Endothelial cell of umbilical vein (primary cell): ENCODE results near the gene ARNT2. TPM values are rescaled to one million over a fixed set of nuclear protein-coding genes. Genes with fewer than 3 reads are reported as not detected.

ENCODE experiments used
- BruUV-seq: library from RNA; stranded (reverse); fragments of 400-500 nt; replicated peaks from 2 replicates; lab custom pipeline; 2021; lab: Mats Ljungman, UMichigan
- CTCF ChIA-PET: fragments of 300-600, 350-600 bp; sonication (Branson Sonifier 250); formaldehyde crosslinking; loops from one replicate; lab custom pipeline; 2021; ENCODE audit warnings: antibody characterized with exemption, inconsistent platforms; lab: Charles Lee
- POLR2A ChIA-PET: fragments of 300-600, 350-600 bp; sonication (Branson Sonifier 250); formaldehyde crosslinking; loops from one replicate; lab custom pipeline; 2021; ENCODE audit warnings: antibody characterized with exemption, inconsistent platforms; lab: Charles Lee
- DNase-seq: peaks from one replicate; pipeline ENCODE4 v3.0.0-alpha.2; 2011; ENCODE audit warnings: low read depth, low spot score
- FAIRE-seq: peaks from 2 replicates; lab custom pipeline; 2011; peaks lifted over from hg19 to GRCh38; lab: Jason Lieb, UNC
- H2AFZ ChIP-seq: 2 replicates; pipeline ENCODE4 v1.6.0; 2012; ENCODE audit warnings: low read depth, low read length, control low read depth, inconsistent platforms
- H3K27ac ChIP-seq: 2 replicates; pipeline ENCODE4 v1.5.1; 2011; ENCODE audit warnings: low read depth, mild to moderate bottlenecking, control low read depth, low read length, moderate library complexity; ENCODE audit not compliant: insufficient read depth
- H3K27me3 ChIP-seq, 2 experiments: 2 replicates each; pipeline versions ENCODE4 v1.6.0 to v1.6.1; 2011; ENCODE audit warnings: low read length in 2 of 2, mixed read lengths in 1 of 2; ENCODE audit not compliant: control insufficient read depth in 2 of 2, insufficient read depth in 2 of 2
- H3K36me3 ChIP-seq, 2 experiments: 2 replicates in 1 of 2; 3 replicates in 1 of 2; pipeline ENCODE4 v1.5.1; 2011; ENCODE audit warnings: low read length in 2 of 2, mild to moderate bottlenecking in 1 of 2, moderate library complexity in 1 of 2; ENCODE audit not compliant: control insufficient read depth in 2 of 2, insufficient read depth in 2 of 2; ENCODE audit errors: extremely low read depth in 1 of 2
- H3K4me1 ChIP-seq: 3 replicates; pipeline ENCODE4 v1.5.1; 2011; ENCODE audit warnings: mild to moderate bottlenecking, low read length; ENCODE audit not compliant: control insufficient read depth, insufficient read depth; ENCODE audit errors: extremely low read depth
- H3K4me2 ChIP-seq: 2 replicates; pipeline ENCODE4 v1.6.1; 2011; ENCODE audit warnings: low read length, control low read depth, mixed read lengths; ENCODE audit not compliant: insufficient read depth
- H3K4me3 ChIP-seq, 3 experiments: fragments of 200-600 bp in 1 of 3; sonication (generic), shearing (Covaris generic) in 1 of 3; replicated peaks in 1 of 3; 2 replicates each; pipeline ENCODE4 v1.5.1; 2011 to 2016; ENCODE audit warnings: control low read depth in 3 of 3, low read length in 3 of 3, mild to moderate bottlenecking in 2 of 3, inconsistent platforms in 1 of 3, low read depth in 1 of 3, moderate library complexity in 1 of 3; ENCODE audit not compliant: insufficient read depth in 1 of 3
- H3K79me2 ChIP-seq: 2 replicates; pipeline ENCODE4 v1.6.0; 2012; ENCODE audit warnings: low read length, inconsistent platforms; ENCODE audit not compliant: control insufficient read depth, insufficient read depth
- H3K9ac ChIP-seq: replicated peaks from 2 replicates; pipeline ENCODE3; 2011; ENCODE audit warnings: low read length, control low read depth; ENCODE audit not compliant: insufficient read depth; ENCODE audit errors: extremely low read depth
- H3K9me1 ChIP-seq: replicated peaks from 3 replicates; pipeline ENCODE4 v1.6.0; 2011; ENCODE audit warnings: mild to moderate bottlenecking, low read length; ENCODE audit not compliant: control insufficient read depth, insufficient read depth; ENCODE audit errors: extremely low read depth
- H3K9me3 ChIP-seq: replicated peaks from 2 replicates; pipeline ENCODE4 v1.5.1; 2012; ENCODE audit warnings: low read length, inconsistent platforms; ENCODE audit not compliant: control insufficient read depth, insufficient read depth
- H4K20me1 ChIP-seq: replicated peaks from 2 replicates; pipeline ENCODE3; 2011; ENCODE audit warnings: mild to moderate bottlenecking, low read length; ENCODE audit not compliant: control insufficient read depth, insufficient read depth; ENCODE audit errors: extremely low read depth
- EZH2 ChIP-seq: IDR thresholded peaks from 2 replicates; pipeline ENCODE4 v1.6.1; 2012; ENCODE audit warnings: borderline replicate concordance, low read depth, mild to moderate bottlenecking, moderate library complexity, low read length, inconsistent platforms; ENCODE audit not compliant: severe bottlenecking
- GATA2 ChIP-seq: IDR thresholded peaks from 2 replicates; pipeline ENCODE4 v1.7.0; 2011; ENCODE audit warnings: low read depth, mild to moderate bottlenecking, moderate library complexity, mixed read lengths, low read length; ENCODE audit not compliant: insufficient read length, insufficient read depth
- JUN ChIP-seq: IDR thresholded peaks from 2 replicates; pipeline ENCODE4 v1.6.1; 2011; ENCODE audit warnings: borderline replicate concordance, low read depth; ENCODE audit not compliant: insufficient read length, insufficient read depth
- POLR2AphosphoS5 ChIP-seq: IDR thresholded peaks from 2 replicates; pipeline ENCODE4 v1.6.1; 2012; ENCODE audit warnings: low read depth, mild to moderate bottlenecking, control low read depth, low read length, moderate library complexity; ENCODE audit not compliant: insufficient read depth
- dilution Hi-C: fragments of 300-500 bp; cut with MboI; formaldehyde crosslinking; loops from one replicate; pipeline ENCODE4 v1.15.0; 2019; ENCODE audit warnings: low sequenced_read_pairs; ENCODE audit not compliant: extremely low pct_ligation_motif_present
- intact Hi-C: fragments of 100-400 bp; cut with micrococcal nuclease; formaldehyde crosslinking; loops from one replicate; pipeline ENCODE4 v1.10.0; 2022
- polyA plus RNA-seq, 4 experiments: library from polyadenylated mRNA; depleted of rRNA in 3 of 4; stranded (reverse) in 3 of 4; unstranded in 1 of 4; fragments of >200 nt; gene quantifications; 2 replicates each; pipeline versions ENCODE4 v1.2.1 to v1.2.3, GENCODE V29; 2011 to 2012; ENCODE audit warnings: missing spikeins in 1 of 4
- total RNA-seq: library from RNA; stranded (reverse); gene quantifications from 2 replicates; pipeline ENCODE4 v1.2.3, GENCODE V29; 2021

The ARNT2 gene
- total and polyA plus RNA-seq, 2 donors (not counting 3 experiments of a cell fraction or from before 2014, with no cell fraction given), result 0.03 to 0.20 TPM

DNA sequence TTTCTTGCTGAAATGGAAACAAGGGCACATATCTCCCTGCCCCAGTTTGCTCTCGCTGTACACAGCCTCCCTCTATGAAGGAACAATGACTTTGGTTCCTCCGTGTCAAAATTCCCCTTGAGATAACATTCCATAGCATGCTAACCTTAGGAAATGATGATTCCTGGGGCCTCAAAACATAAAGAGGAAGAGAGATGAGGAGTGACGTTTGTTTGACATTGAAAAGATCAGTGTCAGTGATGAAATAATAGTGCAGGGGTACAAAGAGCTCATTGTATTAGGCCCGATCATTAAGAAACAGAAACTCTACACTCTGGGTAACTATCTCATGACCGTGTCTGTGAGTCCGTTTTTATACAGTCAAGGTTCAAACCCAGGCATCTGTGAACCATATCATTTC is 55.2 kb downstream of the ARNT2 start:
- no peaks in the 10 kb centered on the region for H4K20me1 ChIP-seq
- H3K4me2 ChIP-seq, result no peak overlapping the region
- no TSS peak for BruUV-seq
- FAIRE-seq (no peak), DNase-seq (no peak)
- no peaks in the 10 kb centered on the region for H3K79me2 ChIP-seq
- no peaks in the 10 kb centered on the region for H3K9me1 ChIP-seq
- TF ChIP-seq GATA2, result no peak
- TF ChIP-seq JUN, result no peak
- no peak for TF ChIP-seq POLR2AphosphoS5
- H3K27ac ChIP-seq, result no peak overlapping the region
- H2AFZ ChIP-seq, result no peak overlapping the region
- no peak overlapping the region for H3K9ac ChIP-seq
- dilution Hi-C loops (no loop called here), intact Hi-C loops (no loop called here)
- peaks cover 0 to 3% of the 10 kb centered on the region in 2 experiments for H3K27me3 ChIP-seq
- no peaks in the 10 kb centered on the region for H3K9me3 ChIP-seq
- no peaks in the 10 kb centered on the region for H3K36me3 ChIP-seq
- CTCF ChIA-PET, result interaction anchor here (1.8 to 8.4 kb wide), 2 partner anchors 318 to 511 kb away, joined by 6 to 139 read pairs; partner anchors contain the start of gene CEMIP
- H3K4me3 ChIP-seq, result no peak overlapping the region
- H3K4me1 ChIP-seq, result no peaks in the 10 kb centered on the region
- POLR2A ChIA-PET, result no interaction called here

- no peaks in the 10 kb centered on the region for H3K36me3 ChIP-seq
- TF ChIP-seq JUN (no peak), EZH2 (no peak), POLR2AphosphoS5 (no peak)
- POLR2A ChIA-PET, result no interaction called here
- H3K27ac ChIP-seq, result no peak overlapping the region
- H3K79me2 ChIP-seq, result no peaks in the 10 kb centered on the region
- no peaks in the 10 kb centered on the region for H3K9me3 ChIP-seq
- H2AFZ ChIP-seq, result no peak overlapping the region
- no peaks in the 10 kb centered on the region for H3K4me1 ChIP-seq
- H4K20me1 ChIP-seq, result no peaks in the 10 kb centered on the region
- no peak overlapping the region for H3K4me2 ChIP-seq
- no peaks in the 10 kb centered on the region for H3K9me1 ChIP-seq
- BruUV-seq, result no TSS peak
- no peak overlapping the region for H3K4me3 ChIP-seq
- intact Hi-C loops (no loop called here), dilution Hi-C loops (no loop called here)
- no peak overlapping the region for H3K9ac ChIP-seq
- DNase-seq (no peak), FAIRE-seq (no peak)
- peaks cover 0 to 3% of the 10 kb centered on the region in 2 experiments for H3K27me3 ChIP-seq
- CTCF ChIA-PET, result interaction anchor here (1.8 to 8.4 kb wide), 2 partner anchors 318 to 510 kb away, joined by 6 to 139 read pairs; partner anchors contain the start of gene CEMIP
These were observed 55.6 kb downstream of the ARNT2 start for GRCh38 chr15:80459818-80460217.
